Measurements from ENCODE around the gene HS3ST4. TPM values are rescaled to one million over a fixed set of nuclear protein-coding genes. Genes with fewer than 3 reads are reported as not detected.

HS3ST4 gene
- total and polyA plus RNA-seq, 2 of the 4 experiments (the other 2 are of a cell fraction): not detected

GRCh38 chr16:25796239-25796638 is 104.5 kb downstream of the HS3ST4 start:
- Histone ChIP-seq H3K9ac (ENCODE audit: low read depth, low read length) (no peak overlapping the region), H2BK120ac (ENCODE audit: low read depth, low read length) (no peak overlapping the region), H3K36me3 (ENCODE audit: control insufficient read depth, insufficient read depth, low read length) (no peaks in the 10 kb centered on the region), H3K56ac (ENCODE audit: extremely low read depth, insufficient read depth, low read length) (no peak overlapping the region), H2BK5ac (ENCODE audit: low read depth, low read length, poor library complexity, severe bottlenecking) (no peak overlapping the region), H2BK20ac (ENCODE audit: low read depth, low read length) (no peak overlapping the region), H2AFZ (replicated peaks; ENCODE audit: low read length, poor library complexity) (no peak overlapping the region), H3K14ac (replicated peaks; ENCODE audit: low read depth, low read length) (no peak overlapping the region), H2BK15ac (ENCODE audit: low read depth, low read length) (no peak overlapping the region), H3K18ac (ENCODE audit: low read depth, low read length) (no peak overlapping the region), H3K23ac (ENCODE audit: low read depth, low read length) (no peak overlapping the region), H4K5ac (ENCODE audit: low read depth, low read length) (no peak overlapping the region), H3K4me1 (ENCODE audit: control insufficient read depth, insufficient read depth, low read length) (no peaks in the 10 kb centered on the region), H4K8ac (ENCODE audit: low read depth in 2 of 2, low read length in 2 of 2) (no peak overlapping the region), H3K9me1 (ENCODE audit: insufficient read depth, low read length) (no peaks in the 10 kb centered on the region), H2AK9ac (replicated peaks; ENCODE audit: low read depth, low read length, poor library complexity) (no peak overlapping the region), H3K4ac (ENCODE audit: low read depth, low read length) (no peak overlapping the region), H3K27me3 (ENCODE audit: control insufficient read depth, insufficient read depth, low read length) (no peaks in the 10 kb centered on the region), H3K4me3 (ENCODE audit: insufficient read depth, low read depth, low read length) (no peak overlapping the region), H3K4me2 (ENCODE audit: low read depth, low read length) (no peak overlapping the region), H3K79me1 (ENCODE audit: low read depth in 1 of 2, low read length in 2 of 2) (no peaks in the 10 kb centered on the region), H3K27ac (ENCODE audit: insufficient read depth, low read length) (no peak overlapping the region), H4K20me1 (ENCODE audit: insufficient read depth, low read length) (no peaks in the 10 kb centered on the region), H3K9me3 (ENCODE audit: control insufficient read depth, insufficient read depth, low read length) (peaks cover 6% of the 10 kb centered on the region; the same call in 1 of the 2 replicates), H4K91ac (ENCODE audit: insufficient read depth, low read depth, low read length) (no peak overlapping the region), H2AK5ac (ENCODE audit: low read depth, low read length) (no peak overlapping the region)
- ChIA-PET CTCF (no interaction called here), POLR2A (ENCODE audit: unreplicated experiment) (no interaction called here)
- DNase-seq (no peak), ATAC-seq (ENCODE audit: low read depth) (no peak)
- no CpG with 5 or more reads among the region's 4 CpGs for WGBS, 2 experiments (ENCODE audit: extremely low coverage in 2 of 2, insufficient read length in 1 of 2)
- TF ChIP-seq MXI1 (IDR thresholded peaks at IDR 0.05; ENCODE audit: borderline replicate concordance, low read depth, low read length) (no peak), RCOR1 (IDR thresholded peaks at IDR 0.05; ENCODE audit: insufficient replicate concordance, low read length) (no peak), RFX5 (IDR thresholded peaks at IDR 0.05; ENCODE audit: low read depth, low read length) (no peak), SMC3 (IDR thresholded peaks at IDR 0.05; ENCODE audit: low read depth, low read length) (no peak), POLR2A (IDR thresholded peaks at IDR 0.05; ENCODE audit: low read depth, low read length) (no peak), MAFK (IDR thresholded peaks at IDR 0.05; ENCODE audit: low read depth, low read length) (no peak), CHD1 (IDR thresholded peaks at IDR 0.05; ENCODE audit: low read depth, low read length) (no peak), FOS (IDR thresholded peaks at IDR 0.05; ENCODE audit: low read depth, low read length) (no peak), BHLHE40 (IDR thresholded peaks at IDR 0.05; ENCODE audit: low read depth, low read length) (no peak), MAZ (IDR thresholded peaks at IDR 0.05; ENCODE audit: borderline replicate concordance, low read depth, low read length) (no peak), CEBPB (IDR thresholded peaks at IDR 0.05; ENCODE audit: low read depth, low read length) (no peak)
- TF ChIP-seq, protein P1, sequence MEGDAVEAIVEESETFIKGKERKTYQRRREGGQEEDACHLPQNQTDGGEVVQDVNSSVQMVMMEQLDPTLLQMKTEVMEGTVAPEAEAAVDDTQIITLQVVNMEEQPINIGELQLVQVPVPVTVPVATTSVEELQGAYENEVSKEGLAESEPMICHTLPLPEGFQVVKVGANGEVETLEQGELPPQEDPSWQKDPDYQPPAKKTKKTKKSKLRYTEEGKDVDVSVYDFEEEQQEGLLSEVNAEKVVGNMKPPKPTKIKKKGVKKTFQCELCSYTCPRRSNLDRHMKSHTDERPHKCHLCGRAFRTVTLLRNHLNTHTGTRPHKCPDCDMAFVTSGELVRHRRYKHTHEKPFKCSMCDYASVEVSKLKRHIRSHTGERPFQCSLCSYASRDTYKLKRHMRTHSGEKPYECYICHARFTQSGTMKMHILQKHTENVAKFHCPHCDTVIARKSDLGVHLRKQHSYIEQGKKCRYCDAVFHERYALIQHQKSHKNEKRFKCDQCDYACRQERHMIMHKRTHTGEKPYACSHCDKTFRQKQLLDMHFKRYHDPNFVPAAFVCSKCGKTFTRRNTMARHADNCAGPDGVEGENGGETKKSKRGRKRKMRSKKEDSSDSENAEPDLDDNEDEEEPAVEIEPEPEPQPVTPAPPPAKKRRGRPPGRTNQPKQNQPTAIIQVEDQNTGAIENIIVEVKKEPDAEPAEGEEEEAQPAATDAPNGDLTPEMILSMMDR (conservative IDR thresholded peaks at IDR 0.05; ENCODE audit: low read depth, low read length): no peak
- in situ Hi-C loops (cut with MboI; ENCODE audit: low sequenced_read_pairs) (no loop called here), dilution Hi-C loops (cut with HindIII; ENCODE audit: low sequenced_read_pairs, unreplicated experiment) (no loop called here), intact Hi-C loops (cut with micrococcal nuclease) (no loop called here)
- no TSS peak for BruUV-seq (replicated peaks)

Measured in IMR-90 (cell line).